Activated B cell treated with CpG ODN at 0.5 μM for 24 hours (primary cell): ENCODE measurements around the gene COPG1. TPM values are rescaled to one million over a fixed set of nuclear protein-coding genes. Genes with fewer than 3 reads are reported as not detected.

Experiments used
- ATAC-seq: fragments of 200-7000 bp; cut with Tn5 transposase; one replicate; pipeline ENCODE4 v1.10.0; 2021; ENCODE audit warnings: low read depth, mild to moderate bottlenecking, moderate library complexity
- CTCF ChIA-PET: fragments of 350-600 bp; sonication (Branson Sonifier 250); formaldehyde crosslinking; loops from one replicate; lab custom pipeline; 2021; ENCODE audit warnings: antibody characterized with exemption; lab: Charles Lee
- POLR2A ChIA-PET: fragments of 350-600 bp; sonication (Branson Sonifier 250); formaldehyde crosslinking; loops from one replicate; lab custom pipeline; 2021; ENCODE audit warnings: antibody characterized with exemption; lab: Charles Lee
- DNase-seq: peaks from one replicate; pipeline ENCODE4 v3.0.0; 2022
- H3K27ac Mint-ChIP-seq: one replicate; pipeline ENCODE4 v1.8.0; 2020; ENCODE audit warnings: mixed read lengths
- H3K27me3 Mint-ChIP-seq: one replicate; pipeline ENCODE4 v1.8.0; 2021; ENCODE audit warnings: mixed read lengths
- H3K36me3 Mint-ChIP-seq: one replicate; pipeline ENCODE4 v1.8.0; 2021; ENCODE audit warnings: low read depth, mixed read lengths
- H3K4me1 Mint-ChIP-seq: one replicate; pipeline ENCODE4 v1.8.0; 2021; ENCODE audit warnings: mixed read lengths
- H3K4me3 Mint-ChIP-seq: one replicate; pipeline ENCODE4 v1.8.0; 2020; ENCODE audit warnings: mild to moderate bottlenecking, mixed read lengths
- H3K9me3 Mint-ChIP-seq: one replicate; pipeline ENCODE4 v1.8.0; 2020; ENCODE audit warnings: mixed read lengths
- CTCF ChIP-seq: fragments of 200-600 bp; IDR thresholded peaks from one replicate; pipeline ENCODE4 v1.8.0; 2022; ENCODE audit warnings: antibody characterized with exemption, mild to moderate bottlenecking
- intact Hi-C: fragments of 100-400 bp; cut with micrococcal nuclease; formaldehyde crosslinking; loops from one replicate; pipeline ENCODE4 v1.15.1; 2024
- total RNA-seq: library from RNA; stranded (reverse); gene quantifications from 2 replicates; pipeline ENCODE4 v1.2.3, GENCODE V29; 2022

The COPG1 gene
- total RNA-seq, 1 donor from 2014 or later, result 101 TPM

GRCh38 chr3:129226374-129226773, 23.0 kb upstream of the COPG1 start:
- ATAC-seq (no peak), DNase-seq (no peak)
- no peaks in the 10 kb centered on the region for H3K27me3 Mint-ChIP-seq
- H3K36me3 Mint-ChIP-seq, result no peaks in the 10 kb centered on the region
- no peak overlapping the region for H3K4me3 Mint-ChIP-seq
- ChIA-PET POLR2A (interaction anchor here (0.7 kb wide), 1 partner anchor 51 kb away, joined by 5 read pairs; no protein-coding TSS in a partner anchor), CTCF (interaction anchor here (1.1 kb wide), 1 partner anchor 173 kb away, joined by 3 read pairs; no protein-coding TSS in a partner anchor)
- no peaks in the 10 kb centered on the region for H3K9me3 Mint-ChIP-seq
- no peak overlapping the region for H3K27ac Mint-ChIP-seq
- no peak for TF ChIP-seq CTCF
- intact Hi-C loops, result no loop called here
- peaks cover 36% of the 10 kb centered on the region for H3K4me1 Mint-ChIP-seq

GRCh38 chr3:129228891-129229585, 20.4 kb upstream of the COPG1 start:
- H3K4me1 Mint-ChIP-seq, result peaks cover 53% of the 10 kb centered on the region
- no peaks in the 10 kb centered on the region for H3K9me3 Mint-ChIP-seq
- H3K4me3 Mint-ChIP-seq, result no peak overlapping the region
- TF ChIP-seq CTCF, result no peak
- H3K36me3 Mint-ChIP-seq, result no peaks in the 10 kb centered on the region
- CTCF ChIA-PET, result no interaction called here
- no peak for ATAC-seq
- intact Hi-C loops, result no loop called here
- POLR2A ChIA-PET, result interaction anchor here (5.8 kb wide), 1 partner anchor 46 kb away, joined by 49 read pairs; the partner anchor contains the start of gene CNBP
- H3K27ac Mint-ChIP-seq, result no peak overlapping the region
- H3K27me3 Mint-ChIP-seq, result no peaks in the 10 kb centered on the region
- no peak for DNase-seq

GRCh38 chr3:129230311-129231019, 18.9 kb upstream of the COPG1 start:
- TF ChIP-seq CTCF, result no peak
- no peaks in the 10 kb centered on the region for H3K9me3 Mint-ChIP-seq
- no peaks in the 10 kb centered on the region for H3K27me3 Mint-ChIP-seq
- no peaks in the 10 kb centered on the region for H3K36me3 Mint-ChIP-seq
- DNase-seq, result no peak
- H3K4me1 Mint-ChIP-seq, result peaks cover 62% of the 10 kb centered on the region
- no peak overlapping the region for H3K4me3 Mint-ChIP-seq
- peak; percentile 32 for ATAC-seq
- ChIA-PET CTCF (interaction anchor here (1.0 kb wide), 1 partner anchor 66 kb away, joined by 4 read pairs; no protein-coding TSS in a partner anchor), POLR2A (interaction anchor here (0.6 to 5.8 kb wide), 5 partner anchors 19 to 85 kb away, joined by 3 to 49 read pairs (median 3); partner anchors contain the start of genes CNBP and COPG1)
- H3K27ac Mint-ChIP-seq, result peak overlapping the region; percentile 69
- intact Hi-C loops, result no loop called here

GRCh38 chr3:129231331-129232119, 17.9 kb upstream of the COPG1 start:
- TF ChIP-seq CTCF, result no peak
- intact Hi-C loops, result loop anchor here (2.0 kb wide), 1 partner anchor 111 kb away; the partner anchor contains the start of gene RAB43
- H3K27ac Mint-ChIP-seq, result peak overlapping the region; percentile 73
- ChIA-PET POLR2A (interaction anchor here (0.6 to 5.8 kb wide), 3 partner anchors 46 to 63 kb away, joined by 6 to 49 read pairs (median 6); partner anchors contain the start of gene CNBP), CTCF (no interaction called here)
- no peaks in the 10 kb centered on the region for H3K36me3 Mint-ChIP-seq
- peaks cover 65% of the 10 kb centered on the region for H3K4me1 Mint-ChIP-seq
- H3K9me3 Mint-ChIP-seq, result no peaks in the 10 kb centered on the region
- DNase-seq, result no peak
- no peak overlapping the region for H3K4me3 Mint-ChIP-seq
- H3K27me3 Mint-ChIP-seq, result no peaks in the 10 kb centered on the region
- no peak for ATAC-seq
